SW 1271 (cell line): ENCODE data around the gene NOTCH3.

Experiments used
- DNase-seq, 2 experiments: peaks; one replicate each; lab custom pipeline; 2025; lab: John Stamatoyannopoulos, UW

NOTCH3 gene

DNA sequence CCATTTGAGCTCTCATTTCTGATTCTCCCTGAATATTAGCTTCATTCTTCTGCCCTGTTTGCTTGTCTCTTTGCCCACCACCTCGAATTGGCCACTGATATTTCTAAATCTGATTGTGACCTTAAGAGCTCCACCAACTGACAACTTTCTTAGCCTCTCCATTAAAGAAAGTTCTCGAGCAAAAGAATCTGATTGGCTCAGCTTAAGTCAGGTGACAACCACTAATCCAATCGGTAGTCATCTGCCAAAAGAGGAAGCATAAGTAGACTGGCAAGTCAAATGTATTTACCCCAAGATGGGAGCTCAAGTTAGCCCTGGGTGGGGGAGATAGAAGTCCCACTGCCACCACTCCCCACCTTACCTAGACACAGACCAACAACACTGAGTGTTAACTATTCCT, 41.5 kb downstream of the NOTCH3 start:
- peak in 1 of 2 experiments; percentile 43 for DNase-seq

DNA sequence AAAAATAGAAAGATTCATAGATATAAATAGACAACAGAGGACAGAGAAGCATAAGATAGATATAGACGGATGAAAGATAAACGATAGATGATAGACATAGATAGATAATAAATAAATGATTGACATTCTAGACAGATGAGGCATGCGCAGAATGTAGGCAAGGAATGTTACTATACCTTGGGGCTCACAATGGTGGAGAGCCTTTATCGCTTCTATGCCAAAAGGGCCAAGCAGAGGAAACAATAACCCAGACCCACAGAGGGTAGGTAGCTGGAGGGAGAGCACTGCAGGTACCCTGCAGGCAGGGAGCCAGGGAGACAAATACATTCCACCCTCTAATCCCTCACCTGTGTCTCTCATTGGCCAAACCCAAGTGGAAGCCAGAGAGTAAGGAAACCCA, 44.4 kb downstream of the NOTCH3 start:
- no peak for DNase-seq

DNA sequence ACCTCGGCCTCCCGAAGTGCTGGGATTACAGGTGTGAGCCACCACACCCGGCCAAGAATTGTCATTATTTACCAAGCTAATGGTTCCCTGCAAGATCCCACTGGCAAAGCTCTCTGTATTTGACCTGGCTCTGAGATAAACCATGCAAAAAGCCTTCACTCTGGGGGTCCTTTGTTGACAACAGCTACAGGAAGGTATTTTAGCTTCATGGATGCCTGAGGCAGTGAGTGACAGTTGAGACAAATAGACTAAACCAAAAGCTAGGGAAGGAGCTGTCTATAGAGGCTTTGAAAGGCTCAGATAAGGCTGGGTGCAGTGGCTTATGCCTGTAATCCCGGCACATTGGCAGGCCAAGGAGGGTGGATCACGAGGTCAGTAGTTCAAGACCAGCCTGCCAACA, 45.5 kb downstream of the NOTCH3 start:
- DNase-seq: no peak

DNA sequence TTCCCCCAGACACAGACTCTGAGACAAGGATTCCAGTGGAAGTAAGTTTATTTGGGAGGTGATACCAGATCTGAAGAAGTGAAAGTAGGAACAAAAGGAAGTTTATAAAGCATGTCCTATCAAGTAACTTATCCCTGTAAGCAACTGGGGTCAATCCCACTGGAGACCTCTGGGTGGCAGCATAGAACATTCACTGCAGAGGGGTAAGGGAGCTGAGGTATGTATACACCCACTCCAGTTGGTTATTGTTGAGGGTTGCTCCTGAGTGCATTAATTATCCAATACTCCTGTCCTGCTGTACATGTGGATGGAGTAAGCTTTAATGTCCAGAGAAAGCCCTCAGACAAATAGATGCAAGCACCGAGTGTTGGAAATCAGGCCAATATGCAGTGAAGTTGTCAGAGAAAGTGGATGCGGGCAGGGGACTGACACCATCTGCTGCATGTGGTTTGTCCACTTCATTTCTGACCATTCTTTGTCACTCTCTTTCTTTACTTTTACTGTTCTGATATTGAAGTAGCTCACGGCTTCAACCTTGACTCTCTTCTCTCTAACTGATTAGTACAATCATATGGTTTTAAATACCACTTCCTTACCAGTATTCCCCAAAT, 46.7 kb downstream of the NOTCH3 start:
- peak in 1 of 2 experiments; percentile 39 for DNase-seq

DNA sequence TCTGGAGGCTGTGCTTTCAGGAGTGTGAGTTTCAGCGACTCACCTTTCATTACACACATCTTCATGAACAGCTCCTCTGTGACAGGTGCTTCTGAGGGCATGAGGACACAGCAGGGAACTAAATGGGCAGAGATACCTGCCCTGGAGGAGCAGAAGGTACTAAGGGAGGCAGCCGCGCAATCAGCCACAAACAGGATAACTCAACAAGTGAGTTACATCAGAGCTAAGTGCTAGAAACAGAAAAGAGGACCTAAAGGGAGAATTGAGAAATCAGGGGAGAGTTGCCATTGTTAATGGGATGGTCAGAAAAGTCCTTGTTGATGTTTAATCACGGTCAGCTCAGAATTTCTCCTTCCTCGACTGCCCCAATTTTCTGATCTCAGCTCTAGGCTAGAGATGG, 51.1 kb downstream of the NOTCH3 start:
- DNase-seq: no peak

DNA sequence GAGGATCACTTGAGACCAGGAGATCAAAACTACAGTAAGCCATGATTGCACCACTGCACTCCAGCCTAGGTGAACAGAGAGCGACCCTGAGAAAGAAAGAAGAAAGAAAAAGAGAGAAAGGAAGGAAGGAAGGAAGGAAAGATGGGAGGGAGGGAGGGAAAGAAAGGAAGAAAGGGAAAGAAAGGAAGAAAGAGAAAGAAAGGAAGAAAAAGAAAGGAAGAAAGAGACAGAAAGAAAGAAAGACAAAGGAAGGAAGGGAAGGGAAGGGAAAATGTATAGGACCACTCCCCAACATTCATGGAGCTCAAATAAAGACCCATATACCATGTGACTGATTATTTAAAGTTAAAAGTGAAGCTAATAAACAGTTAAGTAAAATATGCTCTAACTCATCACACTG, 53.7 kb downstream of the NOTCH3 start:
- DNase-seq: no peak

DNA sequence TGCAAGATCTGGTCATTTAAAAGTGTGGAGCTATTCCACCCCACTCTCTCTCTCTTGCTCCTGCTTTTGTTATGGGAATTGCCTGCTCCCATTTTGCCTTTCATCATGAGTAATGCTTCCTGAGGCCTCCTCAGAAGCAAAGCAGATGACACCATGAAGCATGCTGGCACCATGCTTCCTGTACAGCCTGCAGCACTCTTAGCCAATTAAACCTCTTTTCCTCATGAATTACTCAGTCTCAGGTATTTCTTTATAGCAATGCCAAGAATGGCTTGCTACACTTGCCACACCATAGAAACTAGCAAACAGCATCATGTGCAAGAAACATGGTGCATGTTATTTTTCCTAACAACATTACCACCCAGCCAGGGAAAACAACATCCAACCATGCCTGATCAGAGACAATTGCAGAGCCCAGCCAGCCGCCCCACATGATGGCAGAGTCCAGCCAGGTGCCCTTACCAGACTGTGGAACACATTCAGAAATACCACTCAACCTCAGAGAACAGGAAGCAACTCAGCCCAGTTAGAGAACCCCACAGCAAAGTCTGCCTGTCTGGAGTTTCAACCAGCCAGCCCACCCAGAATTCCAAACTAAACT, 56.6 kb downstream of the NOTCH3 start:
- DNase-seq: no peak

DNA sequence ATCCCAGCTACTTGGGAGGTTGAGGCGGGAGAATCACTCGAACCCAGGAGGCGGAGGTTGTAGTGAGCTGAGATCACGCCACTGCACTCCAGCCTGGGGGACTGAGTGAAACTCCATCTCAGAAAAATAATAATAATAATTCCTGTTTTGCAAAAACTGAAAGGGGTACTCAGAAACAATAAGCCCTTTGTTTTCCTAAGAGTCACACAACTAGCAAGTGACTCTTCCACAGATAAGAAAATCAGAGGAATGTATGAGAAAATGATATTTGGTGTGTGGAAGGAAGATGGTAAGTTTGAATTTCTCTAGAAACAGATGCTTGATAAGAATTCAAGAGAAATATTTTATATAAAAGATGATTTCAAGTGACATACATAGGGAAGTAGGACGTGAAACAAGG, 58.5 kb downstream of the NOTCH3 start:
- DNase-seq: no peak

DNA sequence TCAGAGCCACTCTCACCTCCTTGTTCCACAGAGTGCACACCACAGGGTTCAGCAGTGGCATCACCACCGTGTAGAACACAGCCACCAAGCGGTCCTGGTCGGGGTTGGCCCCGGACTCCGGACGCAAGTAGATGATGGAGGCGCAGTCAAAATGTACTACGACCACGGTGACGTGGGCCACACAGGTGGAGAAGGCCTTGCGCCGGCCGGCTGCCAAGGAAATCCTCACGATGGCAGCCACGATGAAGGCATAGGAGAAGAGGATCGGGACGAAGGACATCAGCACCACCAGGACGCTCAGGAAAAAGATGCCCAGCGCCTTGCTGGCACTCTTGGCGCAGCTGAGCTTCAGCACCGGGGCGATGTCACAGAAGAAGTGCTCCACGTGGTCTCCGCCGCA, 59.7 kb downstream of the NOTCH3 start:
- no peak for DNase-seq

DNA sequence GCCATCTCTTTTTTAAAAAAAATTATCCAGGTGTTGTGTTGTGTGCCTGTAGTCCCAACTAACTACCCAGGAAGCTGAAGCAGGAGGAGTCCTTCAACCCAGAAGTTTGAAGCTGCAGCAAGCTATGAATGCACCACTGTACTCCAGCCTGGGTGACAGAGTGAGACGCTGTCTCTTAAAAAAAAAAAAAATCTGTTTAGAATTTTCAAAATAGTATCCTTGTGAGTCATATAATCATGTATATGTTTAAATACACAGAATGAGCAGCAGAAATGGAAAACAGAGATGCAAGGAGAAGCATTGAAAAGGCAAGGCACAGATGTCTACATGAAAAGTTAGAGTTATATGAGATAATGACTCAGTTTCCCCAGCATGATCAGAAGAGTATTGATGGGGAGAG, 62.4 kb downstream of the NOTCH3 start:
- DNase-seq: no peak

DNA sequence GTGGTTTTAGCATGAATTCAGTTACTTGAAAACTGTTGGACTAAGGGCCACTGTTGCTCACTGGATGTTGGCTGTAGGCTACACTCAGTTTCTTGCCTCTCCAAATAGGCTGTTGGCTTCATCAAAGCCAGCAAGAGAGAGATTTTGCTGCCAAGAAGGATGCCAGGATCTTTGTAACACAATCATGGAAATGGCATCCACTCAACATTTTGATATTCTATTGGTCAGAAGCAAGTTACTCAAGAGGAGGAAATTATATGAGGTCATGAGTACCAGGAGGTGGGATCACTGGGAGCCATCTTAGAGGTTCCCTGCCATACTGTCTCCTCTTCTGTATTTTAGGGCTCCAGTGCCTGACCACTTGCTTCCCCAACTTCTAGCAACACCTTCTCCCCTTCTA, 63.0 kb downstream of the NOTCH3 start:
- no peak for DNase-seq

DNA sequence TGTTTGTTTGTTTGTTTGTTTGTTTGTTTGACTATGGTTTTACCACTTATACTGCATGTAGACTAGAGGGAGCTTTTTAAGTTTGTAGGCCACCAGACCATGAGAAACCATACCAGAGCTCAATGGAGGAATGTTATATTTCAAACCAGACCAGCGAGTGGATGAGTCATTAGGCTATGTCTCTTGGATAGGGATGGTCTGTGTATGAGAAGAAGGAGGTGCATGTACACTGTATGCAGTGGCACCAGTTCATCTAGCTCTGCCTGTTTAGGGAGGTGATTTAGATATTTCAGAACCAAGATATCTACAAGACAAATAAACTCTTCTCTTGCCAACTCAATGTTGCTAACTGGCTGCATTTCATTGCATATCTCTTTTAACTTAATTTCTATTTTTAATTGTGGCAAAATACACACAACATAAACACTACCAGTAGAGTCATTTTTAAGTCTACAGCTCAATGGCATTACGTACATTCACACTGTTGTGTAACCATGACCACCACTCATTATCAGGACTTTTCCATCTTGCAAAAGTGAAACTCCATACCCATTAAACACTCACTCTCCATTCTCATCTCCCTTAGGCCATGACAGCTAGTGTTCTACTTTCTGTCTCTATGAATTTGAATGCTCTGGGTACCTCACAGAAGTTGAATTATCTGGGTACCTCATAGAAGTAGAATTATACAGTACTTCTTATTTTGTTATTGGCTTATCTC, 64.4 kb downstream of the NOTCH3 start:
- DNase-seq: no peak

DNA sequence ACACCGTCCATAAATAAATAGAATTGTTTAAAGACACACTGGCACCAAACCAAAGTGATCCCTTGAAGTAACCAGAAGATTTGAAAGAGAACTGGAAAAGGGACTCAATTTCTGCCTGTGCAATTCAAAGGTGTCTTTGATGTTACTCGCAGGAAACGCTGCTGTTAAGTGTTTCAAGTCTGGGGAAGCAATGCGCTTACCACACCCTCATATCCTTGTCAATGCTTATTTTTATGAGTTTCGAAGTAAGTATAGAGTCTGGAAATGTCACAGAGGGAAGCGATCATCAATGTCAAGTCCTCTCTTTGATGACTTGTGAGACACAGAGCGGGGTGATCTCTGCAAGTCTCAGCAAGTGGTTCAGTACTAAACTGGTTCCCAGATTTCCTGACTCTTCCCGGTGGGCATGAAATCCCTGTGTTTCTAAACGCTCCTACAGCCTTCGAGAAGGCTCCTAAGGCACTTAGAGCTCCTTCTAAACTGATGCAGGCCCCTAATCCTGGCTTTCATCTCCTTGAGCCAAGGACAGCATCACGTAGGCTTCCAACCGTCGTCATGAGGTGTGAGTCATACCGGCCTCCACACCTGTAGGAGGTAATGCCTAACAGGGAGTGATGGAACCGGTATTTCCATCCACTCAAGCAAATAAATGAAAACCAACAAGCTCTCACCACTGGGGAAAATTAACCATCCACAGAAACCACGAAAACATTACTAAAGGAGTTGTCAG, 70.8 kb downstream of the NOTCH3 start:
- no peak for DNase-seq

DNA sequence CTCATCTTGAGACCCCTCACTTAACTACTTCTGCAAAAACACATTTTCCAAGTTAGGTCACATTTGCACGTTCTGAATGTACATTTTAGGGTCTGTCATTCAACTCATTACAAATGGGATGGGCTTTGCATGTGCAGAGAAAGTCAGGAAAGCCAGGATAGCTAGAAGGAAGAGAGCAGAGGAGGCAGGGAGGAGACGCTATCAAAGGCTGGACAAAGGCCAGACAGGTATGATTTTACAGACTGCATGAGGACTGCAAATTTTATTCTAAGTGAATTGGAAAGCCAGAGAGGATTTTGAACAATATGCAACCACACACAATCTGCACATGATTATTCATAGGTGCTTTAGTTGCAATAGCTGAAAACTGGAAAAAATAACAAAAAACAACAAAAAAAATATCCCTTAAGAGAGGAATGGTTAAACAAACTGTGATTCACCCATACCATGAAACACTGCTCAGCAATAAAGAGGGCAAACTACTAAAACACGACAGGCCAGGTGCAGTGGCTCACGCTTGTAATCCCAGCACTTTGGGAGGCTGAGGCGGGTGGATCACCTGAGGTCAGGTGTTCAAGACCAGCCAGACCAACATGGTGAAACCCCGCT, 72.5 kb downstream of the NOTCH3 start:
- DNase-seq: no peak

DNA sequence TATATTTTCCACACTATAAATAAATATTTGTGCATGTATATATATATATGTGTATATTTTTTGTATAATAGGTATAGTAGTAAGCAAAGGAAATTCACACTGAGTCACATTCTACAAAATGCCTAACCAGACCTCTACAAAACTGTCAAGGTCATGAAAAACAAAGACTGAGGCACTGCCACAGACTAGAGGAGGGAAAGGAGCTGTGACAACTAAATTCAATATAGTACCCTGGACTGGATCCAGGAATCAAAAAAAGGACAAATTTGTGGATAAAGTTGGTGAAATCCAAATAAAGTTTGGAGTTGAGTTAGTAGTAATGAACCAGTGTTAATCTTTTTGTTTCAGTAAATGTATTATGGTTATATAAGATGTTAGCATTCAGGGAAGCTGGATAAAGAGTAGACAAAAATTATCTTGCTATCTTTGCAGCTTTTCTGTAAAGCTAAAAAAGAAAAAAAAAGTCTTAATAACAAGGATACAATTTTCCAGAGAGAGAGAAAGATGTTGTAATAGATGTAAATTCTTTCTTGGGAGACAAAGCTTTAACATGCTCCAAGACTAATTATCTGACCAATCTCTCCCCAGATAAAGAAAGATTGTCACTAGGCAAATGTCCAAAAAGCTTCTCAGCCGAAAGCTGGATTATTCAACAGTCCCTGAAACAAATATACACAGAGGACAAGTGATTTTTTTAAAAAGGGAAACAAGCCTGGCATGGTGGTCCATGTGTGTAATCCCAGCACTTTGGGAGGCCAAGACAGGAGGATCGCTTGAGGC, 74.5 kb downstream of the NOTCH3 start:
- no peak for DNase-seq

DNA sequence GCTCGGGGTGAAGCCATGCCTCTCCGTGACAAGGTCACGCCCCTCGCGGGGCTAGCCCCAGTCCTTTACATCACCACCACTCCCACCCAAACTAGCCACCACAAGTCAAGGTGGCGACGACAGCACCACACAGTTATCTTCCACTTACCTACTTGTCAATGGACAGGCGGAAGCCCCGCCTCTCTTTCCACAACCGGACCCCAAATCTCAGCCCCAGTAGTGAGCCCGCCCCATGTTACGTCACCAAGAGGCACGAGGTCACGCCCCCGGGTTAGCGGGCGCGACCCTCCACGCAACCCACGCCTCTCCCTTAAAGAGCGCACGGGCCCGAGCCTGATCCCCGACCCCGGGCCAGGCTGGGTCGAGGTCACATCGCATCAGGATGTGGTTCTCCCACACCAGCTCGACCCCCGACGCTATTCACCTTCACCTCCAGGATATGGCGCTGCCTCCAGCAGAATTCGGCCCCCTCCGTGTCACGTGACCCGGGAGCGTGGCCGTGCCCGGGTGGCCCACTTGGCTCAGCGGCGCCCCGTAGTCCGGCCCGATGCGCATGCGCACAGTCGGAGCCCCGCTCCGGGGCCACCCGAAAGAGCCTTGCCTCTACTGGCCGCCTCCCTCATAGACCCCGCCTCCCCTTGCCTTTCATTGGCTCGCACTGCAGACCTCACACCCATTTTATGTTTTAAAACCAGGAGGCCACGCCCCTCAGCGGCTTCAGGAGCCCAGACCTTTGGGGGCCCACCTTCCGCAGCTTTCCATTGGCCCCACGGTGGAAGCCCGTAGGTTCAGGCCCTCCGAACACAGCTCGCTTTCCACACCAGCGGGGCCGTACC, 75.3 kb downstream of the NOTCH3 start:
- DNase-seq: peak; percentile 96 to 98

DNA sequence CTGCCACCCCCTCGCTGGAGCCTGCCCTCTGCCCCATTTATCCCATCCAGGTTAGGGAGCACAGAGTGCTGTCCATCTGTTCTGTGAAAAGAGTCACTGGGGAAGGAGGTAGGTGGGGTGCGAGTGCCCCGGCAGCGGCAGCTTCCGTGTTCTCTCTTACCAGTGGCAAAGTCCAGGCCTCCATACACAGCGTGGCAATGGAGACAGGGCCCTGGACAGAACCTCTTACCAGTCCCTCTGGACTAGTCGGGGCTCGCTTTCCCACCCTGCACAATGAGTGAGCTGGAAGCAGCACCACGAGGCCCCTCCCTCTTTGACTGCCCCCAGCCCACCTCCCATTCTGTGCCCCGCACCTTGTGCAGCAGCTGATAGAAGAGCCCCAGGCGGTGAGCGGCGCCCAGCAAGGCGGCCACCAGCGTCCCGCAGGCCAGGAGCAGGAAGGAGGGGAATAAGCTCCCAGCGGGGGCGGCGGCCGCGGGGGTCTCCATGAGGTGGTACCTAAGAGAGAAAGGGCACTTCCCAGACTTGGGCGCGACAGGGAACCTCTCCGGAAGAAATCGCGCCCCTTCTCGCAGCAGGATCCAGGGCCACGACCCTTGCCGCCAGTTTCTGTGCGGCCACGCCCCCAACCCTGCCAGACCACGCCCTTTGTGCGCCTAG, 76.1 kb downstream of the NOTCH3 start:
- DNase-seq: no peak

DNA sequence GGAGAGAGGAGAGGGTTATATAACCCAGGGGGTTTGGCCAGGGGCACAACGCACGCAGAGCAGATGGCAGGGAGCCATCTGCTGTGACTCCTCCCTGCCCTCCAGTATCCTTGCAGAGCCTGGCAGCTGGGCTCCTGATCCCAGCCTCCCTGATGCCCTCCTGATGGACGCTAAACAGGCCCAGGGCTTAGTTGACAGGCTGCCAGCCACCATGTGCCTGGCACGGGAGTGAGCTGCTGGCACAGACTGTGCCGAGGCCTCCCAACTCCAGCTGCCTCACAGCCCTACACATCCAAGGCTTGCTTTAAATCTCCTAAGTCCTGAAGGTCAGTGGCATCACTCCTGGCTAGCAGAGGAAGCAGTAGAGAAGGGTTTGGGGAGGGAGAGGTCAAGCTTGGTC, 76.9 kb downstream of the NOTCH3 start:
- no peak for DNase-seq

DNA sequence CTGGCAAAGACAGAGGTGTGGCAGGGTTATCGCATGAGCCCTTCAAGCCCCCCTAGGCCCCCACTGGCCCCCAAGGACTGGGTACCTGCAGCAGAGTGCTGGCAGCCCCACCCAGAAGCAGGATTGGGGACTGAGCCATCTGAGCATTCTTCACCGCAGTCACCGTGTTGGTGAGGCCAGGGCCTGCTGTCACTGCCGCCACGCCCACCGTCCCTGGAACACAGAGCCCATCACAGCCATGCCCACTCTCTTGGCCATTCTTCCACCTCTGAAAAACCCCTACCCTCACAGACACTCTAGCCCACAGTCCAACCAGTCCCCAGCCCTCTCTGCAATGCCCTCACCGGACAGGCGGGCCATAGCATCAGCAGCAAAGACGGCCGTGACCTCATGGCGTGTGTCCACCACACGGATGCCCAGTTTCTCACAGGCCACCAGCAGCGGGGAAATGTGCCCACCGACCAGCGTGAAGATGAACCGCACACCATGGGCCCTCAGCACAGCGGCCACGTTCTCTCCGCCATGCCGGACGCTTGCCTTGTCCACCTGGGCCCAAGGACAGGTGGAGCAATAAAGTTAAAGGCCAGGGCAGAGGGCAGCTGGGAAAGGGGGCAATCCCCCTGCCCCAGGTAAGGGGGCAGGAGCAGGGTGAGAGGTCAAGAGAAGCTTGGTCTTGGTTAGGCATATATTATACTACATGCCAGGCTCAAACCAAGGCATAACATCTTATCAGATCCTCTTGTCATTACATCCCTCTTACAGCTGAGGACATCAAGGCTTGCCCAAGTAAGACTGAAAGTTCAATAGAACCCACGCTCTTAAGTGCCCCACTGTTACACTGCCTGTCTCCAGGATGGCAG, 77.5 kb downstream of the NOTCH3 start:
- no peak for DNase-seq
